GM23338 (cell line): ENCODE data around the gene KRTAP19-5. TPM values are rescaled to one million over a fixed set of nuclear protein-coding genes. Genes with fewer than 3 reads are reported as not detected.

Experiments
- ATAC-seq: fragments of 200-7000 bp; cut with Tn5 transposase; 3 replicates; pipeline ENCODE4 v1.9.1; 2020
- DNase-seq: peaks from one replicate; pipeline ENCODE4 v3.0.0-alpha.2; 2015; ENCODE audit warnings: low spot score
- H2AFZ ChIP-seq: fragments of 200-600 bp; sonication (generic); 2 replicates; pipeline ENCODE4 v1.8.0; 2016; ENCODE audit warnings: antibody characterized with exemption, mild to moderate bottlenecking, moderate library complexity
- H3F3A ChIP-seq: fragments of 200-600 bp; sonication (generic); replicated peaks from 2 replicates; pipeline ENCODE4 v1.8.0; 2017; ENCODE audit warnings: antibody characterized with exemption, mixed run types, low read depth
- H3K27ac ChIP-seq: fragments of 200-600 bp; sonication (generic); 2 replicates; pipeline ENCODE4 v1.6.1; 2016; ENCODE audit warnings: low read depth
- H3K27me3 ChIP-seq: fragments of 200-600 bp; sonication (generic); 2 replicates; pipeline ENCODE4 v1.8.0; 2016; ENCODE audit warnings: mild to moderate bottlenecking, mixed run types, moderate library complexity; ENCODE audit not compliant: insufficient read depth
- H3K36me3 ChIP-seq: fragments of 200-600 bp; sonication (generic); 2 replicates; pipeline ENCODE4 v1.8.0; 2016; ENCODE audit warnings: mild to moderate bottlenecking; ENCODE audit not compliant: insufficient read depth
- H3K4me1 ChIP-seq: fragments of 200-600 bp; sonication (generic); 2 replicates; pipeline ENCODE4 v1.8.0; 2016; ENCODE audit warnings: mild to moderate bottlenecking, moderate library complexity; ENCODE audit not compliant: insufficient read depth
- H3K4me2 ChIP-seq: fragments of 200-600 bp; sonication (generic); 2 replicates; pipeline ENCODE4 v1.7.1; 2017; ENCODE audit warnings: mixed run types
- H3K4me3 ChIP-seq: fragments of 200-600 bp; sonication (generic); 2 replicates; pipeline ENCODE4 v1.6.1; 2016; ENCODE audit warnings: mixed run types
- H3K79me2 ChIP-seq: fragments of 200-600 bp; sonication (generic); replicated peaks from 2 replicates; pipeline ENCODE4 v1.8.0; 2017; ENCODE audit warnings: mild to moderate bottlenecking; ENCODE audit not compliant: insufficient read depth
- H3K9me2 ChIP-seq: fragments of 200-600 bp; sonication (generic); 2 replicates; pipeline ENCODE4 v1.8.0; 2017; ENCODE audit not compliant: insufficient read depth
- H4K20me1 ChIP-seq: fragments of 200-600 bp; sonication (generic); replicated peaks from 2 replicates; pipeline ENCODE4 v1.8.0; 2017; ENCODE audit warnings: mild to moderate bottlenecking; ENCODE audit not compliant: insufficient read depth
- H3K27ac Mint-ChIP-seq: 2 replicates; pipeline ENCODE4 v1.8.0; 2020; ENCODE audit warnings: inconsistent platforms, mild to moderate bottlenecking, moderate library complexity, mixed read lengths
- H3K27me3 Mint-ChIP-seq: 3 replicates; pipeline ENCODE4 v1.8.0; 2022; ENCODE audit warnings: low read depth, mild to moderate bottlenecking, moderate library complexity, mixed read lengths, inconsistent platforms; ENCODE audit not compliant: insufficient read depth, poor library complexity
- H3K36me3 Mint-ChIP-seq: 3 replicates; pipeline ENCODE4 v1.8.0; 2021; ENCODE audit warnings: low read depth, mild to moderate bottlenecking, inconsistent platforms, moderate library complexity, mixed read lengths
- H3K4me1 Mint-ChIP-seq: 3 replicates; pipeline ENCODE4 v1.8.0; 2020; ENCODE audit warnings: mild to moderate bottlenecking, inconsistent platforms, mixed read lengths
- H3K4me3 Mint-ChIP-seq: 3 replicates; pipeline ENCODE4 v1.8.0; 2021; ENCODE audit warnings: moderate library complexity, mild to moderate bottlenecking, inconsistent platforms, mixed read lengths
- H3K9me3 Mint-ChIP-seq: 3 replicates; pipeline ENCODE4 v1.8.0; 2020; ENCODE audit warnings: moderate library complexity, mild to moderate bottlenecking, inconsistent platforms, mixed read lengths
- CREB1 ChIP-seq: fragments of 250-450 bp; sonication (Bioruptor Pico); IDR thresholded peaks from 2 replicates; pipeline ENCODE4 v1.5.0; 2020; ENCODE audit warnings: low read depth, mild to moderate bottlenecking, moderate library complexity
- NANOG ChIP-seq: IDR thresholded peaks from 2 replicates; pipeline ENCODE4 v1.6.1; 2016; ENCODE audit warnings: antibody characterized with exemption, borderline replicate concordance
- POLR2AphosphoS5 ChIP-seq: IDR thresholded peaks from 2 replicates; pipeline ENCODE4 v1.6.1; 2016; ENCODE audit warnings: antibody characterized with exemption, low read depth
- STAT1 ChIP-seq: IDR thresholded peaks from one replicate; pipeline ENCODE4 v1.6.1; 2016; ENCODE audit warnings: antibody characterized with exemption; ENCODE audit not compliant: unreplicated experiment
- polyA plus RNA-seq: library from polyadenylated mRNA; unstranded; fragments of >200 nt; fragmentation: Nextera tagmentation; extraction: Ambion mirVana; gene quantifications from 2 replicates; pipeline ENCODE4 v1.2.1, GENCODE V29; 2016
- total RNA-seq: library from RNA; depleted of rRNA; stranded (reverse); fragments of >200 nt; shearing (Covaris generic); gene quantifications from 2 replicates; pipeline ENCODE4 v1.2.3, GENCODE V29; 2014
- TF ChIP-seq, protein P1 (sequence below): fragments of 250-450 bp; sonication (Bioruptor Pico); IDR thresholded peaks from 2 replicates; pipeline ENCODE4 v1.5.0; 2020; ENCODE audit warnings: mild to moderate bottlenecking, moderate library complexity

The KRTAP19-5 gene
- total and polyA plus RNA-seq, 2 experiments from 2014 or later: not detected

DNA sequence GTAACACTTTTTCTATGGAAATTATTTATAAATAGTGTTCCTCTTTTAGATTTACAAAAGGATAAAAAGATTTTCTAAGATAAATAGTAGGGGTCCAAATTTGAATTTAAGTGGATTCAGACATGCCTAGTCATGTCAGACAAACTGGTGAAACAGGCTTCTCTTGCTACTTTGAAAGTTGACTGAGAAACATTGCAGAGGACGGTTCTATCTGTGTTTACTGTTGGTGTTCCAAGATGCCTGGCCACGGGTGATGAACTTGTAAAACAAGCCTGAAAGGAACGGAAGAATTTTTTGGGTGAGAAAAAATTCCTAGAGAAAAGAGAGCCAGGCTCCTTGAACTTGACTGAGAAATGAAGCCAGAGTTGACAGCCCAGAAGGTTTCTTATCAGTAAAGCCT is 23.9 kb downstream of the KRTAP19-5 start:
- Histone ChIP-seq H2AFZ (no peak overlapping the region; the same call in 1 of the 2 replicates), H3K9me2 (no peaks in the 10 kb centered on the region), H3K4me2 (no peak overlapping the region), H3K4me1 (no peaks in the 10 kb centered on the region), H3K79me2 (no peaks in the 10 kb centered on the region), H3K4me3 (no peak overlapping the region), H3F3A (no peaks in the 10 kb centered on the region), H3K36me3 (no peaks in the 10 kb centered on the region), H3K27ac (no peak overlapping the region), H4K20me1 (no peaks in the 10 kb centered on the region), H3K27me3 (no peaks in the 10 kb centered on the region)
- peak overlapping the region; percentile 7; the same call in 1 of the 2 replicates for H3K27ac Mint-ChIP-seq
- DNase-seq (no peak), ATAC-seq (no peak)
- TF ChIP-seq, protein P1, sequence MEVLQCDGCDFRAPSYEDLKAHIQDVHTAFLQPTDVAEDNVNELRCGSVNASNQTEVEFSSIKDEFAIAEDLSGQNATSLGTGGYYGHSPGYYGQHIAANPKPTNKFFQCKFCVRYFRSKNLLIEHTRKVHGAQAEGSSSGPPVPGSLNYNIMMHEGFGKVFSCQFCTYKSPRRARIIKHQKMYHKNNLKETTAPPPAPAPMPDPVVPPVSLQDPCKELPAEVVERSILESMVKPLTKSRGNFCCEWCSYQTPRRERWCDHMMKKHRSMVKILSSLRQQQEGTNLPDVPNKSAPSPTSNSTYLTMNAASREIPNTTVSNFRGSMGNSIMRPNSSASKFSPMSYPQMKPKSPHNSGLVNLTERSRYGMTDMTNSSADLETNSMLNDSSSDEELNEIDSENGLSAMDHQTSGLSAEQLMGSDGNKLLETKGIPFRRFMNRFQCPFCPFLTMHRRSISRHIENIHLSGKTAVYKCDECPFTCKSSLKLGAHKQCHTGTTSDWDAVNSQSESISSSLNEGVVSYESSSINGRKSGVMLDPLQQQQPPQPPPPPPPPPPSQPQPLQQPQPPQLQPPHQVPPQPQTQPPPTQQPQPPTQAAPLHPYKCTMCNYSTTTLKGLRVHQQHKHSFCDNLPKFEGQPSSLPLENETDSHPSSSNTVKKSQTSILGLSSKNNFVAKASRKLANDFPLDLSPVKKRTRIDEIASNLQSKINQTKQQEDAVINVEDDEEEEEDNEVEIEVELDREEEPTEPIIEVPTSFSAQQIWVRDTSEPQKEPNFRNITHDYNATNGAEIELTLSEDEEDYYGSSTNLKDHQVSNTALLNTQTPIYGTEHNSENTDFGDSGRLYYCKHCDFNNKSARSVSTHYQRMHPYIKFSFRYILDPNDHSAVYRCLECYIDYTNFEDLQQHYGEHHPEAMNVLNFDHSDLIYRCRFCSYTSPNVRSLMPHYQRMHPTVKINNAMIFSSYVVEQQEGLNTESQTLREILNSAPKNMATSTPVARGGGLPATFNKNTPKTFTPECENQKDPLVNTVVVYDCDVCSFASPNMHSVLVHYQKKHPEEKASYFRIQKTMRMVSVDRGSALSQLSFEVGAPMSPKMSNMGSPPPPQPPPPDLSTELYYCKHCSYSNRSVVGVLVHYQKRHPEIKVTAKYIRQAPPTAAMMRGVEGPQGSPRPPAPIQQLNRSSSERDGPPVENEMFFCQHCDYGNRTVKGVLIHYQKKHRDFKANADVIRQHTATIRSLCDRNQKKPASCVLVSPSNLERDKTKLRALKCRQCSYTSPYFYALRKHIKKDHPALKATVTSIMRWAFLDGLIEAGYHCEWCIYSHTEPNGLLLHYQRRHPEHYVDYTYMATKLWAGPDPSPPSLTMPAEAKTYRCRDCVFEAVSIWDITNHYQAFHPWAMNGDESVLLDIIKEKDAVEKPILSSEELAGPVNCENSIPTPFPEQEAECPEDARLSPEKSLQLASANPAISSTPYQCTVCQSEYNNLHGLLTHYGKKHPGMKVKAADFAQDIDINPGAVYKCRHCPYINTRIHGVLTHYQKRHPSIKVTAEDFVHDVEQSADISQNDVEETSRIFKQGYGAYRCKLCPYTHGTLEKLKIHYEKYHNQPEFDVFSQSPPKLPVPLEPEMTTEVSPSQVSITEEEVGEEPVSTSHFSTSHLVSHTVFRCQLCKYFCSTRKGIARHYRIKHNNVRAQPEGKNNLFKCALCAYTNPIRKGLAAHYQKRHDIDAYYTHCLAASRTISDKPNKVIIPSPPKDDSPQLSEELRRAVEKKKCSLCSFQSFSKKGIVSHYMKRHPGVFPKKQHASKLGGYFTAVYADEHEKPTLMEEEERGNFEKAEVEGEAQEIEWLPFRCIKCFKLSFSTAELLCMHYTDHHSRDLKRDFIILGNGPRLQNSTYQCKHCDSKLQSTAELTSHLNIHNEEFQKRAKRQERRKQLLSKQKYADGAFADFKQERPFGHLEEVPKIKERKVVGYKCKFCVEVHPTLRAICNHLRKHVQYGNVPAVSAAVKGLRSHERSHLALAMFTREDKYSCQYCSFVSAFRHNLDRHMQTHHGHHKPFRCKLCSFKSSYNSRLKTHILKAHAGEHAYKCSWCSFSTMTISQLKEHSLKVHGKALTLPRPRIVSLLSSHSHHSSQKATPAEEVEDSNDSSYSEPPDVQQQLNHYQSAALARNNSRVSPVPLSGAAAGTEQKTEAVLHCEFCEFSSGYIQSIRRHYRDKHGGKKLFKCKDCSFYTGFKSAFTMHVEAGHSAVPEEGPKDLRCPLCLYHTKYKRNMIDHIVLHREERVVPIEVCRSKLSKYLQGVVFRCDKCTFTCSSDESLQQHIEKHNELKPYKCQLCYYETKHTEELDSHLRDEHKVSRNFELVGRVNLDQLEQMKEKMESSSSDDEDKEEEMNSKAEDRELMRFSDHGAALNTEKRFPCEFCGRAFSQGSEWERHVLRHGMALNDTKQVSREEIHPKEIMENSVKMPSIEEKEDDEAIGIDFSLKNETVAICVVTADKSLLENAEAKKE (CRISPR knock-in tag): no peak
- TF ChIP-seq NANOG (no peak), CREB1 (CRISPR knock-in tag) (no peak), STAT1 (no peak), POLR2AphosphoS5 (no peak)
- H3K4me3 Mint-ChIP-seq: no peak overlapping the region
- H3K9me3 Mint-ChIP-seq: no peaks in the 10 kb centered on the region
- peaks cover 3% of the 10 kb centered on the region; the same call in 2 of the 3 replicates for H3K4me1 Mint-ChIP-seq
- no peaks in the 10 kb centered on the region for H3K27me3 Mint-ChIP-seq
- H3K36me3 Mint-ChIP-seq: no peaks in the 10 kb centered on the region

DNA sequence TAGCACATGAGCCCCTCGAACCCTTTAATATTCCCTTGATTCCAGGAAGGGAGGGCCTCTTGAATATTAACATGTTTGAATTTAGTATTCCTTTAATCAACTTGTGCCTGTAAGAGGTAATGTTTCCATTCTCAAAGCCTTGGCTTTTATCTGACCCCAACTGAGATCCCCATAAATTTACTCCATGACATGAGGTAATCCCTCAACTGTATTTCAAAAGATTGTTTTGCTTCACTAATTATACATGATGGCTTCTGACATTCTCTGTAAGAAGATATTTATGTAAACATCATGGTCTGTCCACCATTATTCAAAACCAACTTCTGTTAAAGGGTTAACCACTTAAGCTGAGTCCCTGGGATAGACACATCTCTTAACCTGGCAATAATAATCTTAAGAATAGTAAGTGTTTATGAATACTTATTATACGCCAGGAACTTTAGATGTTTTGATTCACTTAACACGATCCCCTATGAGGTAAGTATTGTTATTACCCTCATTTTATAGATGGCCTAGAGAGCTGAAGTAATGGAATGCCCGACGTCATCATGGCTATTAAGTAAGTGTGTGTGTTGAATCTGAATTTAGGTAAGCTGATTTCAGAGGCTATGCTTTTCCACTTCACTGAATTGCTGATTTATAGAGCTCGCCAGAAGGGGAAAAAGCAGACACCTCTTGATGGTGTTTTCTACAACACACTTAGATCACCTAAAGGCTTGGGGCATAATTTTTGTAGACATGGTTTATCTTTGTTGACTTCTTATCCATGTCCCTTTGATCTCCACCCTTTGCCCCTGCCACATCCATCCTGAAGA is 32.8 kb downstream of the KRTAP19-5 start:
- H3K36me3 Mint-ChIP-seq: no peaks in the 10 kb centered on the region
- Histone ChIP-seq H3K79me2 (no peaks in the 10 kb centered on the region), H3F3A (no peaks in the 10 kb centered on the region), H3K4me3 (no peak overlapping the region), H2AFZ (no peak overlapping the region), H3K9me2 (no peaks in the 10 kb centered on the region), H3K27ac (no peak overlapping the region), H3K4me2 (no peak overlapping the region), H3K4me1 (no peaks in the 10 kb centered on the region), H3K27me3 (no peaks in the 10 kb centered on the region), H4K20me1 (no peaks in the 10 kb centered on the region), H3K36me3 (no peaks in the 10 kb centered on the region)
- no peak for ATAC-seq
- no peaks in the 10 kb centered on the region for H3K4me1 Mint-ChIP-seq
- H3K4me3 Mint-ChIP-seq: no peak overlapping the region
- H3K27ac Mint-ChIP-seq: no peak overlapping the region
- no peak for DNase-seq
- no peaks in the 10 kb centered on the region; the same call in 2 of the 3 replicates for H3K9me3 Mint-ChIP-seq
- peaks cover 1% of the 10 kb centered on the region for H3K27me3 Mint-ChIP-seq
- TF ChIP-seq CREB1 (CRISPR knock-in tag): no peak
- TF ChIP-seq, protein P1 (CRISPR knock-in tag): no peak
